Activated T-helper 2 cell treated with anti-CD3 and anti-CD28 coated beads, Interferon-gamma antibody, Interleukin-2, Interleukin-4, amounts not matched to agents 10 μg/mL and 5 μg/mL and 100 μg/mL, durations not matched to agents 14 hours and 24 hours and 36 hours (primary cell): ENCODE data around the gene NTM. TPM values are rescaled to one million over a fixed set of nuclear protein-coding genes. Genes with fewer than 3 reads are reported as not detected.

Experiments used
- DNase-seq: peaks from one replicate; pipeline ENCODE4 v3.0.0; 2021; ENCODE audit warnings: low spot score
- H3K27ac Mint-ChIP-seq: one replicate; pipeline ENCODE4 v1.8.0; 2021; ENCODE audit warnings: mixed read lengths
- H3K27me3 Mint-ChIP-seq: one replicate; pipeline ENCODE4 v1.8.0; 2021; ENCODE audit warnings: low read depth, mixed read lengths
- H3K36me3 Mint-ChIP-seq: one replicate; pipeline ENCODE4 v1.8.0; 2021; ENCODE audit warnings: low read depth, mixed read lengths
- H3K4me1 Mint-ChIP-seq: one replicate; pipeline ENCODE4 v1.8.0; 2021; ENCODE audit warnings: low read depth, mixed read lengths
- H3K4me3 Mint-ChIP-seq: one replicate; pipeline ENCODE4 v1.8.0; 2021; ENCODE audit warnings: low read depth, mild to moderate bottlenecking, moderate library complexity, mixed read lengths
- H3K9me3 Mint-ChIP-seq: one replicate; pipeline ENCODE4 v1.8.0; 2021; ENCODE audit warnings: mixed read lengths
- intact Hi-C: fragments of 100-400 bp; cut with micrococcal nuclease; formaldehyde crosslinking; loops from one replicate; pipeline ENCODE4 v1.15.1; 2023
- total RNA-seq: library from RNA; stranded (reverse); gene quantifications from 2 replicates; pipeline ENCODE4 v1.2.3, GENCODE V29; 2022

Gene NTM
- total RNA-seq, 1 donor from 2014 or later: not detected

DNA sequence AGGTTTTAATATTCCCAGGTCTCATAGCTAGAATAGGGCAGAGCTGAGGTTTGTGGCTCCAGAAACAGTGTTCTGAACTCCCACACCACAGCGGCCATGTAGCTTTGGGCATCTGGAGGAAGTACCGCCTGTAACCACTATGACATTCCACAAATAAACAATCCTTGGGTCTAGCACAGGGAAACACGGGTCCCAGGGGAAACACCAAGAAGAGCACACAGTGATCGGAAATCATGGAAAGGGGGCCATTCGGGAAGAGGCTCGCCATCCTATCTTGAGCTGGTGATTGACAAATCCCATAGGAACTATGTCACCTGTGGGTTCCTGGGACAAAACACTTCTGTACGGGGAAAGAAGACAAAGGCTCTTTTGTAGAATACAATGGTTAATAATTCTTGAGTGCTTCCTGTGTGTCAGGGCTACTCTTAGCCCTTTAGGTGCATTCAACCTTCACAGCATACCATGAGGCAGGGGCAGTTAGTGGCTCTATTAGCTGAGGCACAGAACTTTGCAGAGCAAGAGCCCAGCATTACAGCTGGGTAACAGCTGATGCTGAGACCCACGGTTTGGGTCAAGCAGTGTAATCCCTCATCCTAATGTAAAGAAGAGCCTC lies 514.2 kb downstream of the NTM start:
- Mint-ChIP-seq H3K9me3 (no peaks in the 10 kb centered on the region), H3K4me3 (no peak overlapping the region), H3K27me3 (no peaks in the 10 kb centered on the region), H3K4me1 (no peaks in the 10 kb centered on the region), H3K36me3 (no peaks in the 10 kb centered on the region), H3K27ac (no peak overlapping the region)
- intact Hi-C loops: no loop called here
- no peak for DNase-seq

DNA sequence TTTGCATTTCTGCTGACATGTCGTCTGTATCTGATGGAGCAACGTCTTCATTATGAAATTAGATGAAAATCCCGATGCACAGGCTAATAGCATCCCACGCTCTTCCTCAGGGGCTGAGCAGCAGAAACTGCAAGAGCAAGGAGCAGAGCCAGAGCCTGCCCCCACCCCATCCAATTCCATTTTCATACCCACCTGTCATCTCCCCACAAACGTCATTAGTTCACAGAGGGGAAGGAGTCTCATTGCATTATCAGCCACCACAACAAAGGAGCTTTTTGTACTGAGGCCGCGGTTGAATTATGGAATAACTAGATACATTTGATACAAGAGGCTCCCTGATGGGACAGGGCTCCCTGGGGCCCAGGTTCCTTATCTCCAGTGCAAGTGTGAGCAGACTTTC lies 515.0 kb downstream of the NTM start:
- Mint-ChIP-seq H3K27me3 (no peaks in the 10 kb centered on the region), H3K4me3 (no peak overlapping the region), H3K27ac (no peak overlapping the region), H3K4me1 (no peaks in the 10 kb centered on the region), H3K9me3 (no peaks in the 10 kb centered on the region), H3K36me3 (no peaks in the 10 kb centered on the region)
- no peak for DNase-seq
- intact Hi-C loops: no loop called here

DNA sequence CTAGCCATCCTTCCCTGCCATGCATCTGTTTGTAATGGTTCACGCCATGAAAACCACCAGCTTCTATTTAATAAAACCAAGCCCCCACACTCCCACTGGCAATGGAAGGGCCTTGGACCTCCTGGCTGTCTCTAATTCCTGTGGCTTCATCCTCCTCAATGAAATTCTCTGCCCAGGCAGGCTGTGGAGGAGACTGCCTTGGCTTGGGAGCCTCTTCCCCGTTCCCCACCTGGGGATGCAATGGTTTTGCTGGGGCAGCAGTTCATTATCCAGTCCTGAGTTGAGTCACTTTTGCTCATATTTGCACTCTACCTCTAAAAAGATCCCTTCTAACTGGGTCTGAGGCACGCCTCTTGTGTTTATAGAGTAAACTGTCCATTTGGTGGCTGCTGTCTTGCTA lies 515.8 kb downstream of the NTM start:
- Mint-ChIP-seq H3K36me3 (no peaks in the 10 kb centered on the region), H3K4me1 (no peaks in the 10 kb centered on the region), H3K27ac (no peak overlapping the region), H3K27me3 (no peaks in the 10 kb centered on the region), H3K4me3 (no peak overlapping the region), H3K9me3 (no peaks in the 10 kb centered on the region)
- intact Hi-C loops: no loop called here
- DNase-seq: no peak

DNA sequence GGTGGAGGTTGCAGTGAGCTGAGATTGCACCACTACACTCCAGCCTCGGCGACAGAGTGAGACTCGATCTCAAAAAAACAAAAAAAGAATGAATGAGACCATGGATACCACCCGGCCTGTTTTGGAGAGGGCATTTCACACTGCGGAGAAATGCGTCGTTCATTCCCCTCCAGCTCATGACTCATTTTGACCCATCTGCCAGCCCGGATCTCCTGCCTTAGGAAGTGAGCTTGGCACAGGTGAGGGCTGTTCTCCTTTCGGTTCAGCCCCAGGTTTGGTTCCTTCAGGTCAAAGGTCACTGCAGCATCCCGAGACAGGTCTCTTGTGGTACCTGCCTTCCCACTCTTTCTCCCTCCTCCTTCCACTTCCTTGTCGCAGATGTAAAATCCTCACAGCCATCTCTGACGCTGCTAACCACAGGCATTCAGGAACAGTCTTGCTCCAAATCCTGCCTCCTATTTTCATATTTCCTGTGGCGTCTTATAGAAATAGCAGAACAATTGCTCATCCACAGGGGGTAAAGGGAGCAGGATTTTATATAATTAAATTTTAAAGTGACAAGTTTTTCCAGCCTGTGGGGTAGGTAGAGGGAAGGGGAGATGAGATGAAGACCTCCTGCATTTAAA lies 517.9 kb downstream of the NTM start:
- no peak for DNase-seq
- no peaks in the 10 kb centered on the region for H3K27me3 Mint-ChIP-seq
- intact Hi-C loops: no loop called here
- H3K4me3 Mint-ChIP-seq: no peak overlapping the region
- H3K4me1 Mint-ChIP-seq: no peaks in the 10 kb centered on the region
- no peaks in the 10 kb centered on the region for H3K36me3 Mint-ChIP-seq
- H3K9me3 Mint-ChIP-seq: no peaks in the 10 kb centered on the region
- H3K27ac Mint-ChIP-seq: no peak overlapping the region

DNA sequence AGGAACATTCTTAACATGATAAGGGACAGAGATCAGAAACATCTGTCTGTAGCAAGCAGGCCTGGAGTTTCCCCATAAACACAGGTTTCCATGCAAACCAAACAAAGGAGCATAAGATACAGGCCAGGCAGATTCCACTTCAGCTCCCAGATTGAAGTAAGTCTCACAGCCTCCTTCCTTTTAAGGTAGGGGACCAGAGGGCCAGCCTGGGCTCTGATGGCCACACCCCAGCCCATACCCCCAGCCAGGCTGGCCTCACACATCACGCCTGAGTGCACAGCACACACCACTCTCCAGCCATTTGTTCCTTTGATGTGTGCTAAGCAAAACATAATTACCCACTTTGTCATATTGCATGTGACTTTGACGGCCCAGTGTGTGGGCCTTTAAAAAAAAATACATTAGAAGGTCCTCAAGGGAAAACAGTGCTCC lies 518.7 kb downstream of the NTM start:
- Mint-ChIP-seq H3K36me3 (no peaks in the 10 kb centered on the region), H3K4me3 (no peak overlapping the region), H3K9me3 (no peaks in the 10 kb centered on the region), H3K27me3 (no peaks in the 10 kb centered on the region), H3K27ac (no peak overlapping the region), H3K4me1 (no peaks in the 10 kb centered on the region)
- DNase-seq: no peak
- intact Hi-C loops: no loop called here

DNA sequence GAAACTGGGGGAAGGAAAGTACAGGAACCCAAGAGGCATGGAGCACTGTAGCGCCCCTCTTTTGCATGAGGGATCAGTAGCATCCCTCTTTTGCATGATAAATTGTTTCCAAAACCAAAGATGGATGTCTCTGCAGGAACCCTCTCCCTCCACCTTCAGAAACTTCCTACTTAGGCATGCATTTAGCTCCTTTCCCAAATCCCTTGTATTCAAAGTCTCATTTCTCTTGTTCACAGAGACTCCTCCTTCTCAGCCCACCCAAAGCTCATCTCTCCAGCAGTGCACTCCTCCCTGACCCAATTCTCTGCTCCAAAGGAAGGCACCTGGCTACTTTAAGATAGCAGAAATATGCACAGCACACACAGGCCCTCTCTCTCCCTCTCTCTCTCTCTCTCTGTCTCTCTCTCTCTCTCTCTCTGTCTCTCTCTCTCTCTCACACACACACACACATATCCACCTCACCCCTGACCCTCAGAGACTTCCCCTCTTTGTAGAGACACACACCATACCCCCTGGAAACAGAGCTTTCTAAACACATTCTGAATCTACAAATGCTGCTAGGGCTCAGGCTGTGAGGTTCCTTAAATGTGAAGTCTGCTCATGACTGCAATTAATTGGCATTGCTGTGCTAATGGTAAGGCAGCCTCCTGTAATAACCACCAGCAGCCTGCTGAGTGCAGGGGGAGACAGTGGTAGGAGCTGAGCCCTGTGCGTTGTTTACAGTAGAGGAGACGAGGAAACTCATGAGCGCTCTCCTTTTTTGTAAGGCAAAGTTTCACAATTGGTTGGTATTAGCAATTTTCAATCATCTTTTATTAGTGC lies 519.6 kb downstream of the NTM start:
- Mint-ChIP-seq H3K27ac (no peak overlapping the region), H3K27me3 (no peaks in the 10 kb centered on the region), H3K9me3 (no peaks in the 10 kb centered on the region), H3K4me1 (no peaks in the 10 kb centered on the region), H3K36me3 (no peaks in the 10 kb centered on the region), H3K4me3 (no peak overlapping the region)
- intact Hi-C loops: no loop called here
- no peak for DNase-seq

DNA sequence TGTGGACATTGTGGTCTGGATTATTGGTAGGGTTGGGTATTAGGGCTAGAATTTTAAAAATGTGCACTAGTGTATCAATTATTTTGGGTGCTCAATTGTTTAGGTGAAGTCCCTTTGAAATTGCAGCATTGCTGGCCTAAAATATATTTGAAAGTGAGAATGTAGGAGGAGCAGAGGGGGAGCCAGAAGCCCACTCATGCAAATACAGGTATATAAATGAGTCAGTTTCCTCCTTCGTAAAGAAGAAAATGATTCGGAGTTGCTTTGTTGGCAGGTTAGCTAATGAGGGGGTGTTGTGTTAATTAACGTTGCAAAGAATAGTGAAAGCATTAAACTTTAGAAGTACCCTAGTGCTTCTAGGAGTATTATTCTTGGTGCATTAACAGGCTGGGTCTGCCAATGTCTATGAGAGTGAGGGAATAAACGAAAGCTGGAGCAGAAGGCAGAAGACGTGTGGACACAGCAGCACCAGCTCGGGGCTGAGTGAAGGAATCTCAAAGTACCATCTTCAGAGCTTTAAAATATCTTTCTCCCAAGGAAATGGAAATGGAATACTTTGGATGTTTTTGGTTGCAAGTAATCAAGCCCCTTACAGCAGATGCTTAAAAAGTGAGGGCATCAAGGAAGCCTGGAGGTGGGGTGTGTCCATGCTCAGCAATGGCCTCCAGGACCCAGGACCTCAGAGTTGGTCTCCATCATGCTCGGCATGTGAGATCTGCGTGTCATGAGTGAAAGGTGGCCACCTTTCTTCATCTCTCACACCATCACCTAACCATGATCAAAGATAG lies 522.9 kb downstream of the NTM start:
- Mint-ChIP-seq H3K9me3 (no peaks in the 10 kb centered on the region), H3K27ac (no peak overlapping the region), H3K36me3 (no peaks in the 10 kb centered on the region), H3K27me3 (no peaks in the 10 kb centered on the region), H3K4me1 (no peaks in the 10 kb centered on the region), H3K4me3 (no peak overlapping the region)
- intact Hi-C loops: no loop called here
- DNase-seq: no peak

DNA sequence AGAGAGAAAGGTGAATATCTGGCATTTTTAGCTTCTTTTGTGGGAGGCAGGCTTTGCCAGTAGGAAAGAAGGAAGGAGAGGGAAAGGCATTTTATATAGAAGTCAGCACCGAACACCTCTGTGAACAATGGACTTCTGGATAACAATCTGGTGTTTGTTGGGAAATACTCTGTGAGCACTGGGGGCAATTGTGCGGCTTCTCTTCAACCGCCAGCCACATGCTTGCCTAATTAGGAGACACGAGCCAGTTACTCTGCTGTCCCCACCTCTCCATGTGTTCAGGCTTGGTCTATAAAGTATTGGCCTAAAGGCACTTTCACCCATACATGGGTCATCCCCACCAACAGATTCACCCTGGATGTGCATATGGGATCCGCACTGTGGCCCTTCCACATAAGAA lies 523.6 kb downstream of the NTM start:
- Mint-ChIP-seq H3K36me3 (no peaks in the 10 kb centered on the region), H3K4me3 (no peak overlapping the region), H3K27ac (no peak overlapping the region), H3K9me3 (no peaks in the 10 kb centered on the region), H3K27me3 (no peaks in the 10 kb centered on the region), H3K4me1 (no peaks in the 10 kb centered on the region)
- no peak for DNase-seq
- intact Hi-C loops: no loop called here

DNA sequence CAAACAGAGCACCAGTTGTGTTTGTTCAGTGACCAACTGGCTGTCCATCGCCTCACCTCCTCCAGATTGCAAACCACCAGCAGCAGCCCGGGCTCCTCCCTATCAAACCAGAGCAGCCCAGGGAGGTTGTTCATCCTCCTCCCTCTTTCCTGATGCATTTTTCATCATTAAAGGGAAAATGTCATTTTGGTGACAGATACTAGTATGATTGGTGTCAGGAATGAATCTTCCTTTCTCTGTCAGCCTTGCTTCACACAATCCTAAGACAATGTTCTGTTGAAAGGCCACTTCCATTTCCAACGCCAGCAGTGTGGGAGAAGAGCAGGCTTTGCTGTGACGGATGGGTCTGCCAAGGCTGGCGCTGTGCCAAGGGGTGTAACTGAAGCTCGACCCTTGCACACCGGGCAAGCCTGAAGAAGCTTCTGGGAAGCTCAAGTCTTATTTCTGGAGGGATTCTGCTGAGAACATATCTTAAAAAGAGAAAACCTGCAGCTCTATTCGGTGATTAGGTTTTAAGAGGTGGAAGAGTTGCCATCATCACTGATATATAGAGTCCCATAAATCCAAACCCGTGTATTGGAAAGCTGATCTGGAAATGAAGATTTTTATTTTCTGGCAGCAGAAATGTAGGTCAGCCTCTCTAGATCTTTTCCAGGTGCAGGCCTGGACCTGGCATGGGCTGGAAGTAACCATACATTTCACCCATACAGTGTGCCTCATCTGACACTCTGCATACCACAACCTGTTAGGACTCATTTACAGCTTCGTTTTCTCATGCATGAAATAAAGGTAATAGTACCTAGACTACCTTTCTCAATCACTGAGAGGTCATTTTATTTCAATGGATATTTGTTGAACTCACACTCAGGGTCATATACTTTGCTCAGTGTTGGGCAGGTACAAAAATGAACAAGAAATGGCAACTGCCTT lies 524.5 kb downstream of the NTM start:
- H3K4me1 Mint-ChIP-seq: no peaks in the 10 kb centered on the region
- no peaks in the 10 kb centered on the region for H3K27me3 Mint-ChIP-seq
- intact Hi-C loops: no loop called here
- H3K27ac Mint-ChIP-seq: no peak overlapping the region
- no peaks in the 10 kb centered on the region for H3K9me3 Mint-ChIP-seq
- DNase-seq: no peak
- no peak overlapping the region for H3K4me3 Mint-ChIP-seq
- no peaks in the 10 kb centered on the region for H3K36me3 Mint-ChIP-seq

DNA sequence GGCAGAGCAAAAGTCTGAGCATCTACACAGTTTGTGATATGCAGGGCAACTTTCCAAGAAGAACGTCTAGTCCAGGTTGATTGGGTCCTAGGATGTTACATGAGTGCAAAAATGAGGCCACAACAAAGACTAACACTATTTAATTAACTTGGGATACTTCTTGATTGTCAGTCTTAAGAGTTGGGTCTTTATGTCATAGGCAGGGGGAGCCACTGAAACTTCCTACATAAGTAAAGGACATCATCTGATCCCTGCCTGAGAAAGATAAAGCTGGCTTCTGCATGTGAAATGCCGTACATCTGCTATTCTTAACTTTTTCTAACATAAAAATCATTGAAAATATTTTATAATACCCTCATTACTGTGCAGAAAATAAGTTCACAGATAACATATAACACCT lies 525.5 kb downstream of the NTM start:
- H3K27ac Mint-ChIP-seq: no peak overlapping the region
- H3K9me3 Mint-ChIP-seq: no peaks in the 10 kb centered on the region
- no peaks in the 10 kb centered on the region for H3K27me3 Mint-ChIP-seq
- H3K4me3 Mint-ChIP-seq: no peak overlapping the region
- intact Hi-C loops: no loop called here
- H3K4me1 Mint-ChIP-seq: no peaks in the 10 kb centered on the region
- H3K36me3 Mint-ChIP-seq: no peaks in the 10 kb centered on the region
- DNase-seq: no peak

DNA sequence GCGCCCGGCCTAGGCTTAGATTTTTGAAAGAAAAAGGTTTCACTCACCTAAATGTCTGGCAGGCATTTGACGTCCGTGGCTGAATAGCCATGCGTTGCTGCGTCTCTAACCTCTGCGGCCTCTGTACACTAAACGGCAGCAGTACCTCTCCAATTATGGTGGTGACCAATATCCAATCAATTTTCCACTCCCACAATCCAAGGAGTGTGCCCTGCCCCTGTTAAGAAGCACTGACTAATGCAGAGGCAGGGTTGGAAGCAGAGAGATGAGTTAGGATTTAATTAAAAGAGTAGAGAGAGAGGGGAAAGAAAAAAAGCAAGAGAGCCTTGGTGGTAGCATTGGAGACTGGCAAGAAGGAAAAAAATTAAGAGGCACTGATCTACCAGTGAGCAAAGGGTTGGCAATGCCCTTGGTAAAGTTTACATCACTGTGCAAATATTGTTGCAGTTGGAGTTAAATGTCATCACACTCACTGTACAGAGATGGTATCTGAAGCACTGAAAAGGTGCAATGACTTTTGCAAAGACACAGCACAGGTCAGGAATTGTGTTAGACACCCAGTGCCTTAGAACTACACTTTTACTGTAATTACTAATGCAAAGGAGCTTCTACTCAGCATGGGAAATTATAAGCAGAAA lies 526.7 kb downstream of the NTM start:
- intact Hi-C loops: no loop called here
- no peak for DNase-seq

DNA sequence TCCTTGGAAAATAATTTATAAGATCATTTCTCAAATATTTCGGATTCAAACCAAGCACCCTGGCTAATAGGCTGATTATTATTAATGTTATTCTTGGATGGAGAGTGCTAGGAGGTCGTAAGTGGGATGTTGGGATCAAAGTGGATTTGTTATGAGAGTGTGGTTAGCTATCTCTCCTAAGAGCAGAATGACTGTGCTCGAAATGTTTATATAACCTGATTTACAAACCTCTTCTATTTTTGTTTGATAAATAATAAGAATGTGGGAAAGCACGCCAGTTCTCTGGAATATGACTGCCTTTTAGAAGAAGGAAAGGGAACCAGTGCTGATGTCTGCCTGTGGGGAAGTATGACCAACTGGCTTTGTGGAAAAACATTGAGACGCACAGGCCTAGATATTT lies 527.5 kb downstream of the NTM start:
- Mint-ChIP-seq H3K4me1 (no peaks in the 10 kb centered on the region), H3K27me3 (no peaks in the 10 kb centered on the region), H3K4me3 (no peak overlapping the region), H3K9me3 (no peaks in the 10 kb centered on the region), H3K36me3 (no peaks in the 10 kb centered on the region), H3K27ac (no peak overlapping the region)
- no peak for DNase-seq
- intact Hi-C loops: no loop called here

More for the DNA sequence above, 526.7 kb downstream of the NTM start:
- Mint-ChIP-seq H3K36me3 (no peaks in the 10 kb centered on the region), H3K4me3 (no peak overlapping the region), H3K4me1 (no peaks in the 10 kb centered on the region), H3K27me3 (no peaks in the 10 kb centered on the region), H3K27ac (no peak overlapping the region), H3K9me3 (no peaks in the 10 kb centered on the region)
